ACHN (cell line): ENCODE results near the gene MND1.

Experiments used
- DNase-seq: peaks from one replicate; pipeline ENCODE4 v3.0.0-alpha.2; 2015
- in situ Hi-C: cut with HindIII; loops from 2 replicates; pipeline ENCODE4 v1.10.0; 2017; ENCODE audit warnings: low sequenced_read_pairs, low pct_ligation_motif_present, low pct_unique_long_range_greater_than_20kb

The MND1 gene

DNA sequence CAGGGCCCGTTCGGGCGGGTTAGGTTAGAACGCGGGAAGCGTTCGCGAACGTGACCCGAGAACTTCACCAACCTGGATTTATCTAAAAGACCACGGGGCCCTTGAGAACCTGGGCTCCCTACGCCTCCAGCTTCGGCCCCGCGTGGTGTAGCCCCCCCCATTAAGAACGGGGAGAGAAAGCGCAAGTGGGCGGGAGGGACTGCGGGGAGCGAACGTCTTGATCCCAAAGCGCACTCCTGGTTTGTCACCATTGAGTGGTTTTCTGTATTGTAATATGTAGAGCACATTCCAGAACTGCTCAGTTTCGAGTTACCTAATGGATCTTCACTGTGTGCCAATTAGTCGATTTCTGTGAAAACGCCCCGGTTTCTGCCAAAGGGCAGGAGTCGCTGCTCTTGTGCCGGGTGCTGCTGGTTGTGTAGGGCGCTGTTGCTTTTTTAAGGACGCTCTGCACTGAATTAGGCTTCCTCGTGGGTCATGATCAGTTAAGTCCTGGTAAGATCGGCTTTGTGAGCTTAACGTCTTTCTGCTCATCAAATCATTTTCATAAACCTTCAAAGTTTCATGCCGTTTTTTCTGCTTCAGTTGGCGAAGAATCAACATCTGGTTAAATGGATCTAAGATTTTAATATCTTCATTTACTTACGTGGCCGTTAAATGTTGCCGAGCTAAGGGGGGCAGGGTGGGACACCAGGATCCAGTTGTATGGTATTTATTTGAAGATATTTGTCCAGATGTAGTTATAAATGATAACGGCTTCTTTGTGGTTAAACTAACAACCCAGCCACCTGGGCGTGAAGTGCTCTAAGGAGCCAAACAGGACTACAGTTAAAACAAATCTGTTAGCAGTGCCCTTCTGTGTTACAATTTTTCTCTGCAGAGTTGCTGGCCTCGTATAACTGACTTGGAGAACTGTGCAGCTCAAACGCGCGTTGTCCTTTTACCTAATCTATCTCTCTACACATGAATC is 809 bp downstream of the MND1 start:
- peak; percentile 59 for DNase-seq
- in situ Hi-C loops: no loop called here

DNA sequence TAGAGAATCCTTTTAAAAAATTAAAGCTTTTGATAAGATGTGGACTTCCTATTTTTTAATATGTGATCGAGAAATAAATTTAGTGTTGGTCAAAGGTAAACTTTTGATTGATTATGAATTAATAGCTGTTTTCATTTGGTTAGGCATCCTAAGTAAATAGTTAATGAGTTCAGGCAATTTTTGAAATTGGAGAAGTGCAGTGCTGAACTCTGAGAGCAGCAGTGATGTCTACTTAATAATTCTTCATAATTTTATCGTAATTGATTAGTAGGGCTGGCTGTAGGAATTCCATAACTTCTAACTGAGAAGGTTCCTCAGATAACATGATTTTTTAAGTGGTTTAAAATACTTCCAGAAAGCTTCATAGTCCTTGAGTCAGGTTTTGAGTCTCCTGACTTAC is 1.5 kb downstream of the MND1 start:
- in situ Hi-C loops: no loop called here
- no peak for DNase-seq

DNA sequence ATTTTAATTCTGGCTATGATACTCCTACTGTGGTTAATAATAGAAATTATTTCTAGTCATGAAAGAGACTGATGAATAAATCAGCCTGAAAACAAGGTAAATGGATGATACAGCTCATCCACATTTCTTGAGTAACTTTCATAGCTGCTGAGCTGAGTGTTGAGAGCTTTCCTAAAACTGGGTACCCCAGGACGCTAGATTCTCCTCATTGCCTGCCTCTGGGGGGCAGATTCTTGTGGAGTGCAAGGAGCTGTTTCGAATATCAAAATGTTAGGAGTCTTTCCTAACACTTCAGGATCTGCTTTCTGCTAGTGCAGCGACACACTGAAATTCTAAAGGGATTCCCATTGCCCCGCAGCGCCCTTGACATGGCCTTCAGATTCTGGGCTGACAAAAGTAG is 2.1 kb downstream of the MND1 start:
- DNase-seq: peak; percentile 8
- in situ Hi-C loops: no loop called here

DNA sequence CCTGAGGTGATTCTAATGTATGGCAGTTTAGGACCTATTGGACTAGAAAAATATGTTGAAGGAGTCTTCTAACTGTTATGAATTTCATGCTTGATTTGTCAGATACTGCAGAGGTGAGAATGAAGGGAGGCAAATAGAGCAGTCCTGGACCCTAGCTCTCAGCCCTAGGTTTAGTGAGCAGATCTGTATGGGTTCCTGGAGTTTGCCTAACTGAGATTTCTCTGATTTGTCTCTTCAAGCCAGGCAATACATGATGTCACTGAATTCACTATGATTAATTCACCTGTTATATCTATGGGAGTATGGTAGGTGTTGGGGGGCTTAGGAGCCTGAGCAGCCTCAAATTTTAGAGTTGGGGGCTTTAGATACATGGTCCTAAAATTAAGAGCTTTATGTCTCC is 2.6 kb downstream of the MND1 start:
- in situ Hi-C loops: no loop called here
- DNase-seq: no peak

DNA sequence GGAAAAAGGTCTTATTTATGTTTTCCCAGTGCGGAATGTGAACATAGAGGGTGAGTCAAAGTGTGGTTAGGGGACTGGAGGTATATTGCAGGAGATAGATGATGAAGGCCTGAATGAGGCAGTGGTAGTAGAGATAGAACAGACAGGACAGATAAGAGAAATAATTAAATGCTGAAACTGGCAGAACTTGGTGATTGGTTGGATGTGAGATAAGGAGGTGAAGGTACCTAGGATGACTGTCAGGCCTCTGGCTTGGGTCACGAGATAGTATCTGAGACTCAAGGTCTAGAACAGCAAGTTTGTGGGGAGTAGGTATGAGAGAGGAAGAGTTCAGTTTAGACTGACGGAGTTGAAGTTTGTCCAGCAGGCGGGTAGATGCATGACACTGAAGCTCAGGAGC is 3.5 kb downstream of the MND1 start:
- in situ Hi-C loops: no loop called here
- no peak for DNase-seq

DNA sequence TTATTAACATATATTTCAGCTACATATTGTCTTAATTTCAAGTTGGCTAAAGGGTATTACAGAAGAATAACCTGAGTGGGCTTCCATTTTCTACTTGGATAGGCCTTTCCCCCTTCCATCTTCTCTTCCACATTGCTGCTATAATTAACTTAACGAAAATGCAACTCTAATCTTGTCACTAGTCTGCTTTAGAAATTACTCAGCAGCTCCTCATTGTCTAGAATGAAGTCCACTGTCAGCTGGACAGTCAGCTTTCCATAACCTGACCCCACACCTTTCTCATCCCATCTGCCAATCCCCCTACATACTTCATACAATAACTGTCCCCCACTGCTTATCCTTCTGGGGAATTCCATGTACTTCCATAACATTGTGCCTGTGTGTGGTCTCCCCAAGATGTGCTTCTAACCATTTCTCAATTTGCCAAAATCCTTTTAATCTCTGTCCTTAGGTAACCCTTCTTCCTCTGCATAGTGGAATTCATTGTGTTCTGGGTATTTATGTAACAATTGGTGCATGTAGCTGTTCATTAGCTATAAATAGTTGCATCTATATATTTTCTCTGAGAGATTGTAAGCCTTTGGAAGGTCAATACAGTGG is 4.8 kb downstream of the MND1 start:
- in situ Hi-C loops: no loop called here
- no peak for DNase-seq

DNA sequence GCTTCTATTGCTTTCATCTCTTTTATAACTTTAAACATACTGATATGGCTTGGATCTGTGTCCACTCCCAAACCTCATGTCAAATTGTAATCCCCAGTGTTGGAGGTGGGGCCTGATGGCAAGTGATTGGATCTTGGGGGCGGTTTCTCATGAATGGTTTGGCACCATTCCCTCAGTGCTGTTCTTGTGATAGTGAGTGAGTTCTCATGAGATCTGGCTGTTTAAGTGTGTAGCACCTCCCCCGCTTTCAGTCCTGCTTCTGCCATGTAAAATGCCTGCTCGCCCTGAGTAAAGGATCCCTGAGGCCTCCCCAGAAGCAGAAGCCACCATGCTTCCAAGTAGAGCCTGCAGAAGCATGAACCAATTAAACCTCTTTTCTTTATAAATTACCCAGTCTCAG is 17.7 kb downstream of the MND1 start:
- DNase-seq: peak; percentile 11
- in situ Hi-C loops: no loop called here

DNA sequence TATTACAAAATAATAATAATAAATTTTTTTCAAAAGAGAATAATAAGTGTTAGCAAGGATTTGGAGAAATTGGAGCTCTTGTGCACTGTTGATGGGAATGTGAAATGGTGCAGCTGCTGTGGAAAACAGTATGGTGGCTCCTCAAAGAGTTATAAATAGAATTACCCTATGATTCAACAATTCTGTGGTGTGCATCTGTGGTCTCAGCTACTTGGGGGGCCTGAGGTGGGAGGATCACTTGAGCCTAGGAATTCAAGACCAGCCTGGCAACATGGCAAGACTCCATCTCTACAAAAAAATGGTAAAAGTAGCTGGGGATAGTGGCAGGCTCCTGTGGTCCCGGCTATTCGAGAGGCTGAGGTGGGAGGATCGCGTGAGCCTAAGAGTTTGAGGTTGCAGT is 19.6 kb downstream of the MND1 start:
- in situ Hi-C loops: no loop called here
- no peak for DNase-seq

DNA sequence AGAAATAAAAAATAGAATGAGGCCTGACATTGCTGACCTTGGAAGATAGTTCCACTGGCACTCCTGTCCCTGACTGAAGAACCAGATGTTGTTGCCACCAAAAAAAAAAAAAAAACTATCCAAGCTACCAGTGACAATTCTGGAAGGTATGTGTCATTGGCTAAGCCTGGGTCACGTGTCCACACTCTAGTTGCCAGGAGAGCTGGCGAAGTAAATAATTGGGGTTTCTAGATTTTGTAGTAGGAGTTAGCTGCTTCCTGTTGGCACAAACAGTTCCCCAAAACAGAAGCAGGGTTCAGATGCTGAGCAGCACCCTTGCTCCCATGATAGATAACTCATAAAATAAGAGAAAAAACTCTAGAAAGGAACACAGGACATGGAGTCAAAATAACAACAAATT is 20.5 kb downstream of the MND1 start:
- no peak for DNase-seq
- in situ Hi-C loops: no loop called here

DNA sequence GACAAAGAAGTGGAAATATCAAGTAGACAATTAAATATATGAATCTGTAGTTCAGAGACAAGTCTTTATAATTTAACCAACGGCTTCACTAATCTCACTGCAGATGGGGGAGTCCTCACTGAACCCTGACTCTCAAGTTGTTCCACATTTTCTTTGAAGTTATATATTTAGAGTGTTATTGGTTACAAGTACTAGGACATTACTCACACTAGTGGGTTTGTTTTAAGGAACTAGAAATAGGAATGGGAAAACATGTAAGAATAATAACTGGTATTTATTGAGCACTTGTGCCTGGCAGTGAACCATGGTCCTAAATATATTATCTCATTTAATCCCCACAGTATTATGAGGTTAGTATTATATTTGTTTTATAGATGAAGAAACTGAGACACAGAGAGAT is 22.0 kb downstream of the MND1 start:
- in situ Hi-C loops: no loop called here
- DNase-seq: no peak

DNA sequence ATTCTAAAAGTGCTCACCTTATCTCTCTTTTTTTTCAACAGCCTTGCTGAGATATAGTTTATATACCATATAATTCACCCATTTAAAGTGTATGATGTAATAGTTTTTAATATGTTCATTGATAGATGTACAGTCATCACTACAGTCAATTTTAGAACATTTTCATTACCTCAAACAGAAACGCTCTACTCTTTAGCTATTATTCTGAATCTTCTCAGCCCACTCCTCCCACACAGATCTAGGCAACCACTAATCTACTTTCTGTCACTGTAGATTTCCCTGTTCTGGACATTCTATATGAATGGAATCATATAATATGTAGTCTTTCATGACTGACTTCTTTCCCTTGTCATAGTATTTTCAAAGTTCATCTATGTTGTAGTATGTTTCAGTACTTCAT is 22.6 kb downstream of the MND1 start:
- no peak for DNase-seq
- in situ Hi-C loops: no loop called here

DNA sequence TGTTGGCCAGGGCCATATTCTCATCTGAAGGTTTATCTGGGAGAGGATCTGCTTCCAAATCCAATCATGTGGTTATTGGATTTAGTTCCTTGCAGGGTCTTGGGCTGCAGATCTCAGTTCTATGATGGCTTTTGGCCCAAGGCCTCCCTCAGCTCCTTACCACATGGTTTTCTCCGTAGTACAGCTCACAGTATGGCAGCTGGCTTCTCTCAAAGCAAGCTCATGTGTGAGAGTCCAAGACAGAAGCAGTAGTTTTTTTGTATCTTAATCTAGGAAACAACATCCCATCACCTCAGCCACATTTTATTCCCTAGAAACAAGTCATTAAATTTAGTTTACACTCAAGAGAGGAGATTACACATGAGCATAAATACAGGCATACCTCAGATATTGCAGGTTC is 24.5 kb downstream of the MND1 start:
- in situ Hi-C loops: no loop called here
- no peak for DNase-seq

DNA sequence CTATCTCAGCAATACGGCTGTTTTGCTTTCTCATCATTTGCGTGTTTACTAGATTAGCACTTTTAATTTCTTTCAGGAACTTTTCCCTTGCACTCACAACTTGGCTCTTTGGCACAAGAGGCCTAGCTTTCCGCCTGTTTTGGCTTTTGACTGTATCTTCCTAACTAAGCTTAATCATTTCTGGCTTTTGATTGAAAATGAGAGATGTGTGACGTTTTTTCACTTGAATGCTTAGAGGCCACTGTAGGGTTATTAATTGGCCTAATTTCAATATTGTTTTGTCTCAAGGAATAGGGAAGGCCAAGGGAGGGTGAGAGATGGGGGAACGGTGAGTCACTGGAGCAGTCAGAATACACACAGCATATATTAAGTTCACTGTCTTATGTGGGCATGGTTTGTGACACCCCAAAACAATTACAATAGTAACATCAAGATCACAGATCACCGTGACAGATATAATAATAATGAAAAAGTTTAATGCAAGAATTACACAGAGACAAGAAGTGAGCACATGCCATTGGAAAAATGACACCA is 27.3 kb downstream of the MND1 start:
- DNase-seq: no peak
- in situ Hi-C loops: no loop called here

DNA sequence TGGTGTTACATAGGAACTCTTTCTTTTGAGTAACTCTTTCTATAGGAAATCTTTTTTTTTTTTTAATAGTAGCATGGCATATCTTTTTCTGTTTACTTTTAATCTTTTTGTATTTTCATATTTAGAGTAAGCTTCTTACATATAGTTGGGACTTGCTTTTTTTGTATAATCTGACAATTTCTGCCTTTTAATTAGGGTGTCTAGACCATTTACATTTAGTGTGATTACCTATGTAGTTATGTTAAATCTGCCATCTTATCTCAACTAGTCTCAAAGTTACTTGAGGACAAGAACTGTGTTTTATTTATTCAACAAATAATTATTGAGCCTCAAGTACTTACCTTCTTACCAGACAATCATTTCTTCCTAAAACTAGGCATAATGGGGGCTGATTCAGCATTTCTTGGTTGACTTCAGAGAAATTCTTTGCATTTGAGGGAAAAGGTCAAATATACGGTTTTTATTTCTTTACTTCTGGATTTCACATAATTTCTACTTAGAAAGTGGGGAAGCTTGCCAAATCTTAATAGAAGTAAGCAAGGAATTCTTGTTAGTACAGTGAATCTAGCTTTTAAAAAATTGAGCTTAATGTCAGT is 28.6 kb downstream of the MND1 start:
- in situ Hi-C loops: no loop called here
- no peak for DNase-seq

DNA sequence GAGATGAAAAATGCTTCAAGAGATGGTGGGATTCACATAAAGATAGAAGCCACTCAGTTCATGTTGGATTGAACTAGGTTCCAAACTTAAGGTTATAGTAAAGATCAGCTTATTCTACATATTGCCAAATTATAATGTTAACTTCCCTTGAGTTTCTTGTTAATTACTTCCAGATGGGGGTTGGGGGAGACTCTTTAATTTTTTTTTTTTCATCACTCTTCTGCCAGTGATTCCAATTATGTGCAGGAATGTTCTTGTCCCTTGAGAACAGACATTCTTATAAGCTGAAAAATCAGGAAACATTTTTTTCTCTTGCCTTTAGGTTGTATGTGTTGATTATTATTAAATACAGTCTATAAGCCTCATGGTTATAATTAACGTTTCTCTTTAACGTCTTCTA is 30.0 kb downstream of the MND1 start:
- in situ Hi-C loops: no loop called here

DNA sequence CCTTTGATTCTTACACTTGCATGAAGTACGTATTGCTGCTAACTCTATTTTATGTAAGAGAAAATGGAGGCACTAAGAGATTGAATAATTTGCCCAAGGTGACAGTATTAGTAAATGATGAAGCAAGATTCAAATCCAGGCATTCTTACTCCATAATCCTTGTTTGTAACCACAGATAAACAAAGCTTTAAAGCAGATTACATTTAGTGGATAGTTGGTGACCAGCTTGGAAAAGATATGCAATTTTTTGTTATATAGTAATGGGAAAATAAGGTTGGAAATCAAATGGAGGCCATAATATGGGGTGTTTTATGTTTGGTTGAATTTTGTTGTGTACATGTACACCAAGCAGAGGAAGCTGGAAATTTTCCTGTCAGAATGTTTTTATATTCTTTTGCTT is 30.8 kb downstream of the MND1 start:
- no peak for DNase-seq
- in situ Hi-C loops: no loop called here

More for the DNA sequence above, 30.0 kb downstream of the MND1 start:
- no peak for DNase-seq

DNA sequence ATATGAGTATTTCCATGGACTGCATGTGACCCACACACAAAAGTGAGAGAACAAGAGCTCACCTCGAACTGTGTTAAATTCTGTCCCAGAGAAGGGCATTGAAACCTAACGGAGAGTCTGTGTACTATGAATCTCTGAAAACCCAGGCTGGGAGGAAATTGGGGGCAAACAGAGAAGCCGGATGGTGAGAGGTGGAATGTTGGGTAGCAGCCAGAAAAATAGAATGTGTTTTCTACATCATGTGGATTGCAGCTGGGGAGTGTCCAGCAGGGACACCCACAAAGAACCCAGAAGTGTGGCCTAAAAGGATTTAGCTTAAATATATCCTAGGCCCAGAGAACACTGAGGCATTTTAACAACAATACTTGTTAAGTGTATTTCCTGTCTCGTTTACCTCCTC is 38.6 kb downstream of the MND1 start:
- in situ Hi-C loops: no loop called here
- DNase-seq: no peak

DNA sequence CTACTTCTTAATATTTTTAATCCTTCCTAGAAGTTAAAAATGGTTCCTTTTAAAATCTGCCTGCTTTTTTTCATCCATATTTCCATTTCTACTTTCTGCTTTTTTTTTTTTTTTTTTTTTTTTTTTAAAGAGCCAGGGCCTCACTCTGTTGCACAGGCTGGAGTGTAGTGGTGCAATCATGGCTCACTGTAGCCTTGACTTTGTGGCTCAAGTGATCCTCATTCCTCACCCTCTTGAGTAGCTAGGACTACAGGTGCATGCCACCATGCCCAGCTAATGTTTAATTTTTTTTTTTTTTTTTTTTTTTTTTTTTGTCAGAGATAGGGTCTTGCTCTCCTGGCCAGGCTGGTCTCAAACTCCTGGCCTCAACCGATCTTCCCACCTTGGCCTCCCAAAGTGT is 39.7 kb downstream of the MND1 start:
- in situ Hi-C loops: no loop called here
- DNase-seq: no peak

DNA sequence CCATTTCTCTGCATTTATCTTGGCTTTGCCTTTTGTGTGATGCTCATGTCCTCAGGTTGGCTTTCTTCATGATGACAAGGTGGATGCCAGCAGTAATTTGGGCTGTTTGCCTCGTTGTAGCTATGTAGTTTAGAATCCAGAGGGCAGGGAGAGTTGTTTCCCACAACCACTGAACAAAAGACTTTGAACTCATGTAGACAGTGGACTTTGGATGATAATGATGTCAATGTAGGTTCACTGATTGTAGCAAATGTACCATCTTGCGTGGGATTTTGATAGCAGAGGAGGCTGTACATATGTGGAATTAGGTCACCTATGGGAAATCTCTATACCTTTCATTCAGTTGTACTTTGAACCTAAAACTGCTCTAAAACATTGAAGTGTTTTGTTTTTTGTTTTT is 41.3 kb downstream of the MND1 start:
- in situ Hi-C loops: no loop called here
- DNase-seq: no peak

DNA sequence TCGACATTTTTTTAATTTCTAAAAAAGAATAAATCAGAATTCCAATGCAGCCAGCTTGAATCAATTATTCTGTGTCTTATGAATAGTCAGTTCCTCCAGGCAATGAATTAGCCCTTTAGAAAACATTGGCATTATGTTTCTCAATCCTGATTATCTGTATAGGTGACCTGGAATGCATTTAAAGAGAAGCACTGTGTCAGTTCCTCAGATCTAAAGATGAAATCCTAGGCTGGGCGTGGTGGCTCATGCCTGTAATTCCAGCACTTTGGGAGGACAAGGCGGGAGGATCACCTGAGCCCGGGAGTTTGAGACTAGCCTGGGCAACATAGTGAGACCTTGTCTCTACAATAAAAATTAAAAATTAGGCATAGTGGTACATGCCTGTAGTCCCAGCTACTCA is 43.5 kb downstream of the MND1 start:
- in situ Hi-C loops: no loop called here
- DNase-seq: no peak
